Measurements from ENCODE around the gene FRMD3.

The FRMD3 gene

DNA sequence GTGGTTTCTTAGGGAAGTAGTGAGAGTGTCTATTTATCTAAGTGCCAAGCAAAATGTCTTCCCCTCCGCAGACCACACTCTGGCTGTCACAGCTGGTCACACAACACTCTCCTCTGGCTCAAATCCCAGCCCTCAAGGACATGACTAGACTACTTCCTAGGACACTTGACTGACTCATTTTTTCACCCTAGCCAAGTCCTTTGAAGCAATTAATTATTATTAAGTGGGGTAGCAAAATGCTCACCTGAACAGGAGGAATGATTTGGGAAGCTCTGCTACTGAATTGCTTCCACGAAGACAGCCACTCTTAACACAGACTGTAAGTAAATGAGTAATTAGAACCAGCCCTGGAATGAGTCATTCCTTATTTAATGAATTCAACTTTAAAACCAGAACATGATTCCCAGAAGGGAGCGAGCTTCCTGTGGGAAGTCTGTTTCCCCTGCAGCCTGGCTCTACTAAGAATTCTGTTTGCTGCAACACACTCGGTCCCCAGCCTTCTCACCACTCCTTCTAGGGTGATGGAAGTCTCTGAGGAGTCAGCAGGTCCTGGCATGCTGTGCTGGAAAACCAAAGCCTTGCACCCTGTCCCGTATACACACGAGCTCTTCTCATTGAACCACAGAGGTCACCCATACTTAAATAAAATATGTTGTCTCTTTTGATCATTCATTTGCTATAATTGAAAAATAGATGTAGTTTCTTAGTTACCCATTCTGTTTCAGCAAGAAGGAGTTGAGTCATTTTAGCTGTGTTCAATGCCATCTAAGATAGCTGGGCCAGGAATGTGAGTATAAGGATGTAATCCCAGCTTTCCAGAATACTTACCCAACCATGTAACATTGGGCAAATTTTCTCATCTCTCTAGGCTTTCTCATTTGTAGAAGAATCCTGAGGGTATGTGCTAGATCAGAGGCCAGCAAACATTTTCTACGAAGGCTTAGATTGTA is 256.6 kb downstream of the FRMD3 start:
- in situ Hi-C loops (cut with MboI; ENCODE audit: low pct_unique_long_range_greater_than_20kb, low sequenced_read_pairs, unreplicated experiment) = no loop called here
- TF ChIP-seq, protein P1, sequence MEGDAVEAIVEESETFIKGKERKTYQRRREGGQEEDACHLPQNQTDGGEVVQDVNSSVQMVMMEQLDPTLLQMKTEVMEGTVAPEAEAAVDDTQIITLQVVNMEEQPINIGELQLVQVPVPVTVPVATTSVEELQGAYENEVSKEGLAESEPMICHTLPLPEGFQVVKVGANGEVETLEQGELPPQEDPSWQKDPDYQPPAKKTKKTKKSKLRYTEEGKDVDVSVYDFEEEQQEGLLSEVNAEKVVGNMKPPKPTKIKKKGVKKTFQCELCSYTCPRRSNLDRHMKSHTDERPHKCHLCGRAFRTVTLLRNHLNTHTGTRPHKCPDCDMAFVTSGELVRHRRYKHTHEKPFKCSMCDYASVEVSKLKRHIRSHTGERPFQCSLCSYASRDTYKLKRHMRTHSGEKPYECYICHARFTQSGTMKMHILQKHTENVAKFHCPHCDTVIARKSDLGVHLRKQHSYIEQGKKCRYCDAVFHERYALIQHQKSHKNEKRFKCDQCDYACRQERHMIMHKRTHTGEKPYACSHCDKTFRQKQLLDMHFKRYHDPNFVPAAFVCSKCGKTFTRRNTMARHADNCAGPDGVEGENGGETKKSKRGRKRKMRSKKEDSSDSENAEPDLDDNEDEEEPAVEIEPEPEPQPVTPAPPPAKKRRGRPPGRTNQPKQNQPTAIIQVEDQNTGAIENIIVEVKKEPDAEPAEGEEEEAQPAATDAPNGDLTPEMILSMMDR (IDR thresholded peaks at IDR 0.05; ENCODE audit: extremely low read depth, insufficient read depth, missing control alignments) = no peak
- no peak for DNase-seq (ENCODE audit: low spot score)

DNA sequence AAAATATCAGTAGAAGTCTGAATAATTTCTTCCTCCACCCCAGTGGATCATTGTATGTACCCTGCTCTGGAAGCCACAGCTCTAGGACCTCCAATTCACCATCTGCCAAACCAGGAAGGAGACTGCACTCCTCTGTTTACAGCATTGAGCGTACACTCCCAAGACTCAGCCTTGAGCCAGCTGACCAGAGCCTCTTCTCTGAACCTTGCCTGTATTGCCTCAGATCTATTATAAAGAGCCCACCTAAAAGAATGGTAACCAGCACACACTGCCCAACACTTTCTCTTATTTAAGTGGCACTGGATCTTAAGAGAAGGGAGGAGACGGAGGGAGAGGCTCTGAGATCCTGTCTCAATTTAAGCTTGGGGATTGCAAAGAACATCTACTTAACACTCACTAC is 257.4 kb downstream of the FRMD3 start:
- no peak for DNase-seq (ENCODE audit: low spot score)
- TF ChIP-seq, protein P1 (IDR thresholded peaks at IDR 0.05; ENCODE audit: extremely low read depth, insufficient read depth, missing control alignments) = no peak
- in situ Hi-C loops (cut with MboI; ENCODE audit: low pct_unique_long_range_greater_than_20kb, low sequenced_read_pairs, unreplicated experiment) = no loop called here

DNA sequence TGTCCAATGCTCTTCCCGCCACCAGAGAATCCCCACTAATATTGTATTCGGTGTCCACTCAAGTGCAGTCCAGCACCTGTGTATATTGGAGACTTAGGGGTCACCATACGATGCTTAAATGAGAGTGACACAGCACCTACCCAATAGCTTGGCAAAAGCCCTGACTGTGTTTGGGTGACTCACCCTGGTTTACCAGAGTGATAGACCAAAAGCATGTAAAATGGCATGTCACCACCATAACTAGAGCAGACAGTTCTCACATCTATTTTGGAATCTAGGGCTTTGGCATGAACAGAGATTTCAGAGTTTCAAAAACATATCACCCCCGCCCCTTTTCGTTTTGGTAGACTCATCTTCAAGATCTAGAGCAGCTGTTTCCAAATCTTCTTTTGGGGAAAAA is 257.9 kb downstream of the FRMD3 start:
- in situ Hi-C loops (cut with MboI; ENCODE audit: low pct_unique_long_range_greater_than_20kb, low sequenced_read_pairs, unreplicated experiment) = no loop called here
- DNase-seq (ENCODE audit: low spot score) = no peak
- TF ChIP-seq, protein P1 (IDR thresholded peaks at IDR 0.05; ENCODE audit: extremely low read depth, insufficient read depth, missing control alignments) = no peak

GRCh38 chr9:83274787-83275186 is 263.4 kb downstream of the FRMD3 start:
- DNase-seq (ENCODE audit: low spot score) = no peak
- TF ChIP-seq, protein P1 (IDR thresholded peaks at IDR 0.05; ENCODE audit: extremely low read depth, insufficient read depth, missing control alignments) = no peak
- in situ Hi-C loops (cut with MboI; ENCODE audit: low pct_unique_long_range_greater_than_20kb, low sequenced_read_pairs, unreplicated experiment) = no loop called here

DNA sequence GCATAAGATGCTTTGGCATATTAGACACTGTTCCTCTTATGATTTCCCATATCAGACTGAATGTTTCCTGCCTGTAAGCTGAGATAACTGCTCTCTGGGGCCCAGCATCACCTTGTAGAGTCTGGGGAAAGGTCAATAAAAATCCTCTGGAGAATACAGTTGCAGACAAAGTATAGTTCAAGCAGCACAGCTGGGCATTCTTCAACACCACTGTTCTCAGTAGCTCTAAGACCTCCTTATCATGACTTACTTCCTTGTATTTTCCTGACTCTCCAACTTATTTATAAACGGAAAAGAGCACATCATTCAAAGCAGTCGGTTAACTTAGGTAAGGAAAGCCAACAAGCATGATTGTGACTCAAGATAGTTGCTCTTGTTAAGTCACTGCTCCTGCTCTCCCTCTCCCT is 266.5 kb downstream of the FRMD3 start:
- in situ Hi-C loops (cut with MboI; ENCODE audit: low pct_unique_long_range_greater_than_20kb, low sequenced_read_pairs, unreplicated experiment) = no loop called here
- TF ChIP-seq, protein P1 (IDR thresholded peaks at IDR 0.05; ENCODE audit: extremely low read depth, insufficient read depth, missing control alignments) = no peak
- no peak for DNase-seq (ENCODE audit: low spot score)

GRCh38 chr9:83270116-83270515 is 268.1 kb downstream of the FRMD3 start:
- TF ChIP-seq, protein P1 (IDR thresholded peaks at IDR 0.05; ENCODE audit: extremely low read depth, insufficient read depth, missing control alignments) = no peak
- in situ Hi-C loops (cut with MboI; ENCODE audit: low pct_unique_long_range_greater_than_20kb, low sequenced_read_pairs, unreplicated experiment) = no loop called here
- no peak for DNase-seq (ENCODE audit: low spot score)

Data from GM13977 (cell line).